Stimulated activated CD8-positive, alpha-beta memory T cell treated with anti-CD3 and anti-CD28 coated beads, Interleukin-2, amount 100 ng/mL, for 1 hour (primary cell): ENCODE results near the gene CEP72.
"Not testable (repeated sequence)": the region's sequence is repeated elsewhere in the genome, so short reads cannot be mapped to it uniquely, and the experiment has no call there.

Source experiments
- DNase-seq, 2 donors: peaks; one replicate each; pipeline ENCODE4 v3.0.0-alpha.2; 2020; ENCODE audit warnings: low read depth in 2 of 2

The CEP72 gene

GRCh38 chr5:672329-673160 is 60.4 kb downstream of the CEP72 start:
- DNase-seq = peak; percentile 31 to 56

GRCh38 chr5:673161-673830 is 61.2 kb downstream of the CEP72 start:
- DNase-seq = no peak

GRCh38 chr5:673831-674629 is 61.9 kb downstream of the CEP72 start:
- no peak for DNase-seq

- no peak for DNase-seq
Measured at GRCh38 chr5:674630-675011, 62.5 kb downstream of the CEP72 start.

- no peak for DNase-seq
Measured at GRCh38 chr5:675111-675870, 63.2 kb downstream of the CEP72 start.

GRCh38 chr5:675871-676698 is 63.9 kb downstream of the CEP72 start:
- DNase-seq = no peak

GRCh38 chr5:676699-677076 is 64.5 kb downstream of the CEP72 start:
- DNase-seq = no peak

- no peak for DNase-seq
Measured at GRCh38 chr5:677131-678101, 65.3 kb downstream of the CEP72 start.

- not testable (repeated sequence) for DNase-seq
Measured at GRCh38 chr5:678521-678920, 66.4 kb downstream of the CEP72 start.

GRCh38 chr5:679166-679895 is 67.2 kb downstream of the CEP72 start:
- DNase-seq = not testable (repeated sequence)

- not testable (repeated sequence) for DNase-seq
Measured at GRCh38 chr5:680118-680795, 68.1 kb downstream of the CEP72 start.

GRCh38 chr5:680836-681235 is 68.7 kb downstream of the CEP72 start:
- not testable (repeated sequence) for DNase-seq

GRCh38 chr5:681317-682191 is 69.4 kb downstream of the CEP72 start:
- not testable (repeated sequence) for DNase-seq

- DNase-seq = not testable (repeated sequence)
Measured at GRCh38 chr5:682216-682615, 70.1 kb downstream of the CEP72 start.

GRCh38 chr5:682651-683358 is 70.7 kb downstream of the CEP72 start:
- not testable (repeated sequence) for DNase-seq
